ENCODE data around the gene FMO5. TPM values are rescaled to one million over a fixed set of nuclear protein-coding genes. Genes with fewer than 3 reads are reported as not detected.

Gene FMO5
- total and polyA plus RNA-seq, 2 experiments from 2014 or later, result 0.73 to 0.84 TPM

DNA sequence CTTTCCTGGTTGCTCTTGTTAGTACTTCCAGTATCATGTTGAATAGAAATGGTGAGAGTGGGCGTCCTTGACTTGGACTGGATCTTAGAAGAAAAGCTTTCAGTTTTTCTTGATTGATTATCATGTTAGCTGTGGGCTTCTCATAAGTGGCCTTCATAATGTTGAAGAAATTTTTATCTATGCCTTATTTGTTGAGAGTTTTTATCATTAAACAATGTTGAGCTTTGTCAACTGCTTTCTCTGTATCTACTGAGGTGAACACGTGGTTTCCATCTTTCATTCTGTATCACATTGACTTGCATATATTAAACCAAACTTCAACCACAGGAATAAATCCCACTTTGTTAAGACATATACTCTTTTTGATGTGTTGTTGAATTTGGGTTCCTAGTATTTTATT, 82.3 kb downstream of the FMO5 start:
- no peak overlapping the region for H3K4me2 ChIP-seq
- Mint-ChIP-seq H3K36me3 (ENCODE audit: low read depth) (no peaks in the 10 kb centered on the region), H3K4me3 (no peak overlapping the region), H3K27ac (no peak overlapping the region), H3K27me3 (ENCODE audit: insufficient read depth, low read depth, poor library complexity) (no peaks in the 10 kb centered on the region), H3K9me3 (no peaks in the 10 kb centered on the region), H3K4me1 (no peaks in the 10 kb centered on the region)
- H3K4me1 ChIP-seq (ENCODE audit: insufficient read depth), result no peaks in the 10 kb centered on the region
- H3K36me3 ChIP-seq (ENCODE audit: insufficient read depth), result no peaks in the 10 kb centered on the region
- H3K9me2 ChIP-seq (ENCODE audit: insufficient read depth), result no peaks in the 10 kb centered on the region
- H3K79me2 ChIP-seq (replicated peaks; ENCODE audit: insufficient read depth), result no peaks in the 10 kb centered on the region
- ATAC-seq (no peak), DNase-seq (ENCODE audit: low spot score) (no peak)
- H3K27ac ChIP-seq (ENCODE audit: low read depth), result no peak overlapping the region
- no peaks in the 10 kb centered on the region for H3F3A ChIP-seq (replicated peaks; ENCODE audit: low read depth)
- no peaks in the 10 kb centered on the region for H3K27me3 ChIP-seq (ENCODE audit: insufficient read depth)
- H4K20me1 ChIP-seq (replicated peaks; ENCODE audit: insufficient read depth), result no peaks in the 10 kb centered on the region
- H2AFZ ChIP-seq, result no peak overlapping the region
- TF ChIP-seq ZNF114 (CRISPR knock-in tag; IDR thresholded peaks at IDR 0.05), result no peak
- no peak for TF ChIP-seq EZH2 (IDR thresholded peaks at IDR 0.05; ENCODE audit: low read depth, unreplicated experiment)
- TF ChIP-seq STAT1 (IDR thresholded peaks at IDR 0.05; ENCODE audit: unreplicated experiment), result no peak
- no peak for TF ChIP-seq ZNF331 (CRISPR knock-in tag; IDR thresholded peaks at IDR 0.05; ENCODE audit: low read depth)
- no peak for TF ChIP-seq ZNF462 (CRISPR knock-in tag; IDR thresholded peaks at IDR 0.05)
- no peak for TF ChIP-seq POLR2AphosphoS5 (IDR thresholded peaks at IDR 0.05; ENCODE audit: low read depth)
- TF ChIP-seq, protein P1, sequence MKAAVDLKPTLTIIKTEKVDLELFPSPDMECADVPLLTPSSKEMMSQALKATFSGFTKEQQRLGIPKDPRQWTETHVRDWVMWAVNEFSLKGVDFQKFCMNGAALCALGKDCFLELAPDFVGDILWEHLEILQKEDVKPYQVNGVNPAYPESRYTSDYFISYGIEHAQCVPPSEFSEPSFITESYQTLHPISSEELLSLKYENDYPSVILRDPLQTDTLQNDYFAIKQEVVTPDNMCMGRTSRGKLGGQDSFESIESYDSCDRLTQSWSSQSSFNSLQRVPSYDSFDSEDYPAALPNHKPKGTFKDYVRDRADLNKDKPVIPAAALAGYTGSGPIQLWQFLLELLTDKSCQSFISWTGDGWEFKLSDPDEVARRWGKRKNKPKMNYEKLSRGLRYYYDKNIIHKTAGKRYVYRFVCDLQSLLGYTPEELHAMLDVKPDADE (IDR thresholded peaks at IDR 0.05), result no peak
- TF ChIP-seq, protein P2, sequence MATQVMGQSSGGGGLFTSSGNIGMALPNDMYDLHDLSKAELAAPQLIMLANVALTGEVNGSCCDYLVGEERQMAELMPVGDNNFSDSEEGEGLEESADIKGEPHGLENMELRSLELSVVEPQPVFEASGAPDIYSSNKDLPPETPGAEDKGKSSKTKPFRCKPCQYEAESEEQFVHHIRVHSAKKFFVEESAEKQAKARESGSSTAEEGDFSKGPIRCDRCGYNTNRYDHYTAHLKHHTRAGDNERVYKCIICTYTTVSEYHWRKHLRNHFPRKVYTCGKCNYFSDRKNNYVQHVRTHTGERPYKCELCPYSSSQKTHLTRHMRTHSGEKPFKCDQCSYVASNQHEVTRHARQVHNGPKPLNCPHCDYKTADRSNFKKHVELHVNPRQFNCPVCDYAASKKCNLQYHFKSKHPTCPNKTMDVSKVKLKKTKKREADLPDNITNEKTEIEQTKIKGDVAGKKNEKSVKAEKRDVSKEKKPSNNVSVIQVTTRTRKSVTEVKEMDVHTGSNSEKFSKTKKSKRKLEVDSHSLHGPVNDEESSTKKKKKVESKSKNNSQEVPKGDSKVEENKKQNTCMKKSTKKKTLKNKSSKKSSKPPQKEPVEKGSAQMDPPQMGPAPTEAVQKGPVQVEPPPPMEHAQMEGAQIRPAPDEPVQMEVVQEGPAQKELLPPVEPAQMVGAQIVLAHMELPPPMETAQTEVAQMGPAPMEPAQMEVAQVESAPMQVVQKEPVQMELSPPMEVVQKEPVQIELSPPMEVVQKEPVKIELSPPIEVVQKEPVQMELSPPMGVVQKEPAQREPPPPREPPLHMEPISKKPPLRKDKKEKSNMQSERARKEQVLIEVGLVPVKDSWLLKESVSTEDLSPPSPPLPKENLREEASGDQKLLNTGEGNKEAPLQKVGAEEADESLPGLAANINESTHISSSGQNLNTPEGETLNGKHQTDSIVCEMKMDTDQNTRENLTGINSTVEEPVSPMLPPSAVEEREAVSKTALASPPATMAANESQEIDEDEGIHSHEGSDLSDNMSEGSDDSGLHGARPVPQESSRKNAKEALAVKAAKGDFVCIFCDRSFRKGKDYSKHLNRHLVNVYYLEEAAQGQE (IDR thresholded peaks at IDR 0.05; ENCODE audit: unreplicated experiment), result no peak
- no peak for TF ChIP-seq CTCF (conservative IDR thresholded peaks at IDR 0.05; ENCODE audit: low read depth in 2 of 2)
- no peak for TF ChIP-seq EZH2phosphoT487 (IDR thresholded peaks at IDR 0.05; ENCODE audit: unreplicated experiment)
- TF ChIP-seq JUNB (IDR thresholded peaks at IDR 0.05; ENCODE audit: unreplicated experiment), result no peak
- no peak overlapping the region for H3K4me3 ChIP-seq

All from GM23338 (cell line).